HepG2 (cell line): ENCODE measurements around the gene PPM1M.

Experiments used
- EZH2 ChIP-seq: conservative IDR thresholded peaks from 2 replicates; pipeline ENCODE4 v1.6.1; 2012; ENCODE audit warnings: mild to moderate bottlenecking, low read depth, low read length, moderate library complexity
- NFIC ChIP-seq: IDR thresholded peaks from 2 replicates; pipeline ENCODE4 v1.6.1; 2012; ENCODE audit warnings: mild to moderate bottlenecking, low read length, inconsistent platforms
- NR3C1 ChIP-seq: sonication (generic); formaldehyde crosslinking; IDR thresholded peaks from 2 replicates; pipeline ENCODE4 v1.4.0; 2020; ENCODE audit warnings: missing genetic modification reagents
- POLR2AphosphoS5 ChIP-seq: IDR thresholded peaks from 2 replicates; pipeline ENCODE4 v1.6.1; 2012; ENCODE audit warnings: low read depth, low read length
- SIN3A ChIP-seq: IDR thresholded peaks from 2 replicates; pipeline ENCODE4 v1.6.1; 2011; ENCODE audit warnings: low read depth, mild to moderate bottlenecking, control low read depth, low read length, borderline replicate concordance
- SMARCE1 ChIP-seq: fragments of 450-650 bp; IDR thresholded peaks from 2 replicates; pipeline ENCODE4 v1.6.1; 2017; ENCODE audit warnings: borderline replicate concordance
- SOX5 ChIP-seq: IDR thresholded peaks from 2 replicates; pipeline ENCODE4 v1.6.1; 2016; ENCODE audit warnings: borderline replicate concordance
- TAF1 ChIP-seq: sonication (generic); formaldehyde crosslinking; IDR thresholded peaks from 2 replicates; pipeline ENCODE4 v1.4.0; 2020; ENCODE audit warnings: missing genetic modification reagents
- ZNF383 ChIP-seq: sonication (generic); formaldehyde crosslinking; IDR thresholded peaks from 2 replicates; pipeline ENCODE4 v1.4.0; 2020; ENCODE audit warnings: missing genetic modification reagents, mild to moderate bottlenecking, borderline replicate concordance
- ZNF572 ChIP-seq: sonication (generic); formaldehyde crosslinking; IDR thresholded peaks from 2 replicates; pipeline ENCODE4 v1.5.1; 2020; ENCODE audit warnings: mild to moderate bottlenecking, missing genetic modification reagents
- TF ChIP-seq, protein P1 (sequence below): sonication (generic); formaldehyde crosslinking; IDR thresholded peaks from 2 replicates; pipeline ENCODE4 v1.5.0; 2020; ENCODE audit warnings: mild to moderate bottlenecking, missing genetic modification reagents, moderate library complexity

DNA sequence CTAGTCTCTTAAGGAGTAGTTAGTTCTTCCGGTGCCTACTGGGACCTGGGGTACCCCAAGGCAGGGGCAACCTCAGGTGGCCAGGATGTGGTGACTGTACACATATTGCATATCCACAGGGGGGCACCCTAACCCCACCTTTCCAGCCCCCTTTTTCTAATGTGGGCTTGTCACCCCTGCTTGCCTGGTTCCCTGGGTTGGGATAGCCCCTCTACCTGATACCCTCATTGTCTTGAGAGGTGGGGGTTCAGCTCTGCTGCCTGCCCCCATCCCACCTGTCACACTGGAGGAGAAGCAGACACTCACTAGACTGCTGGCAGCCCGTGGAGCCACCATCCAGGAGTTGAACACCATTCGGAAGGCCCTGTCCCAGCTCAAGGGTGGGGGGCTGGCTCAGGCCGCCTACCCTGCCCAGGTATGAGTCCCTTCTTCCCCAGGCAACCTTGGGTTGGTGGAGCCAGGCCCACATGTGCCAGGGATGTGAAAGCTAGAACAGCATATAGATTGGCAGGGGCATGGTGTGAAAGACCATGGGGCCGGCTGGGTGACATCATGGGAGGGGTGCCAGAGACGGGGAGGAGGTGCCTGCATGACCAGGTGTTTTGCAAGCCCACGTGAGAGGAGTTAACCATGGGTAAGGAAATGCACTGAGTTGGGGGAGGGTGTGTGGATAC lies 46.1 kb downstream of the PPM1M start:
- TF ChIP-seq TAF1 (no peak), SOX5 (CRISPR knock-in tag) (no peak), ZNF383 (no peak), EZH2 (no peak), ZNF572 (CRISPR knock-in tag) (no peak), SIN3A (no peak), NFIC (no peak), NR3C1 (no peak), POLR2AphosphoS5 (no peak), SMARCE1 (no peak)
- TF ChIP-seq, protein P1, sequence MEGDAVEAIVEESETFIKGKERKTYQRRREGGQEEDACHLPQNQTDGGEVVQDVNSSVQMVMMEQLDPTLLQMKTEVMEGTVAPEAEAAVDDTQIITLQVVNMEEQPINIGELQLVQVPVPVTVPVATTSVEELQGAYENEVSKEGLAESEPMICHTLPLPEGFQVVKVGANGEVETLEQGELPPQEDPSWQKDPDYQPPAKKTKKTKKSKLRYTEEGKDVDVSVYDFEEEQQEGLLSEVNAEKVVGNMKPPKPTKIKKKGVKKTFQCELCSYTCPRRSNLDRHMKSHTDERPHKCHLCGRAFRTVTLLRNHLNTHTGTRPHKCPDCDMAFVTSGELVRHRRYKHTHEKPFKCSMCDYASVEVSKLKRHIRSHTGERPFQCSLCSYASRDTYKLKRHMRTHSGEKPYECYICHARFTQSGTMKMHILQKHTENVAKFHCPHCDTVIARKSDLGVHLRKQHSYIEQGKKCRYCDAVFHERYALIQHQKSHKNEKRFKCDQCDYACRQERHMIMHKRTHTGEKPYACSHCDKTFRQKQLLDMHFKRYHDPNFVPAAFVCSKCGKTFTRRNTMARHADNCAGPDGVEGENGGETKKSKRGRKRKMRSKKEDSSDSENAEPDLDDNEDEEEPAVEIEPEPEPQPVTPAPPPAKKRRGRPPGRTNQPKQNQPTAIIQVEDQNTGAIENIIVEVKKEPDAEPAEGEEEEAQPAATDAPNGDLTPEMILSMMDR (CRISPR knock-in tag), result peak; percentile 93
